ENCODE data around the gene AVP.

AVP gene

GRCh38 chr20:3047486-3048419, 36.8 kb downstream of the AVP start:
- DNase-seq (ENCODE audit: low spot score) = no peak

GRCh38 chr20:3046677-3047462, 37.7 kb downstream of the AVP start:
- DNase-seq (ENCODE audit: low spot score) = no peak

- peak; percentile 76 for DNase-seq (ENCODE audit: low spot score)
These were observed 38.5 kb downstream of the AVP start, which contains the start of gene MRPS26 for GRCh38 chr20:3045816-3046676. TSS of gene MRPS26 (plus strand) at chr20:3046052. CDS start at chr20:3046069, 17 bp downstream.

- DNase-seq (ENCODE audit: low spot score) = peak; percentile 55
These were observed 39.3 kb downstream of the AVP start for GRCh38 chr20:3045042-3045815.

- DNase-seq (ENCODE audit: low spot score) = no peak
These were observed 40.1 kb downstream of the AVP start for GRCh38 chr20:3044336-3044965.

- no peak for DNase-seq (ENCODE audit: low spot score)
These were observed 41.2 kb downstream of the AVP start, which contains the start of gene GNRH2 for GRCh38 chr20:3043322-3043721. TSS of gene GNRH2 (plus strand) at chr20:3043622. CDS start at chr20:3044415, 793 bp downstream.

GRCh38 chr20:3042625-3043024, 41.9 kb downstream of the AVP start:
- no peak for DNase-seq (ENCODE audit: low spot score)

- no peak for DNase-seq (ENCODE audit: low spot score)
These were observed 42.6 kb downstream of the AVP start for GRCh38 chr20:3041854-3042409.

- DNase-seq (ENCODE audit: low spot score) = no peak
These were observed 44.4 kb downstream of the AVP start for GRCh38 chr20:3040086-3040485.

GRCh38 chr20:3039426-3039825, 45.1 kb downstream of the AVP start:
- DNase-seq (ENCODE audit: low spot score) = no peak

GRCh38 chr20:3038454-3038853, 46.1 kb downstream of the AVP start:
- no peak for DNase-seq (ENCODE audit: low spot score)

GRCh38 chr20:3037654-3038053, 46.9 kb downstream of the AVP start:
- DNase-seq (ENCODE audit: low spot score) = no peak

GRCh38 chr20:3032624-3033023, 51.9 kb downstream of the AVP start:
- DNase-seq (ENCODE audit: low spot score) = no peak

All from CD4-positive, alpha-beta T cell treated with Interleukin-2 at 100 ng/mL for 4 hours (primary cell).